ENCODE data around the gene OPTN. TPM values are rescaled to one million over a fixed set of nuclear protein-coding genes. Genes with fewer than 3 reads are reported as not detected.

The OPTN gene
- total RNA-seq, 2 donors from 2014 or later = 23.4 to 32.7 TPM

GRCh38 chr10:13182424-13182823, 82.5 kb downstream of the OPTN start:
- Histone ChIP-seq H3K27me3 (no peaks in the 10 kb centered on the region), H3K9me3 (no peaks in the 10 kb centered on the region), H3K36me3 (replicated peaks in 1 of 2; ENCODE audit: insufficient read depth in 1 of 2, low read depth in 2 of 2) (no peaks in the 10 kb centered on the region), H3K4me3 (no peak overlapping the region), H3K27ac (no peak overlapping the region), H3K4me1 (no peaks in the 10 kb centered on the region)
- 83 to 86% methylated on average over 1 of the region's 1 CpG for WGBS, 2 donors
- TF ChIP-seq POLR2A (IDR thresholded peaks at IDR 0.05) (no peak), CTCF (IDR thresholded peaks at IDR 0.05) (no peak)
- intact Hi-C loops (cut with DNase I) = no loop called here
- no peak for ATAC-seq
- no peak for DNase-seq

- 85 to 88% methylated on average over 5 of the region's 5 CpGs for WGBS, 2 donors
- ATAC-seq = no peak
- no peak overlapping the region for H3K4me3 ChIP-seq
- H3K36me3 ChIP-seq (replicated peaks in 1 of 2; ENCODE audit: insufficient read depth in 1 of 2, low read depth in 2 of 2) = no peaks in the 10 kb centered on the region
- intact Hi-C loops (cut with DNase I) = no loop called here
- no peak for DNase-seq
- no peak overlapping the region for H3K27ac ChIP-seq
- TF ChIP-seq POLR2A (IDR thresholded peaks at IDR 0.05) (no peak), CTCF (IDR thresholded peaks at IDR 0.05) (no peak)
- no peaks in the 10 kb centered on the region for H3K4me1 ChIP-seq
- H3K9me3 ChIP-seq = no peaks in the 10 kb centered on the region
- H3K27me3 ChIP-seq = no peaks in the 10 kb centered on the region
These were observed 83.7 kb downstream of the OPTN start for GRCh38 chr10:13183625-13184024.

- ATAC-seq (no peak), DNase-seq (no peak)
- intact Hi-C loops (cut with DNase I) = no loop called here
- TF ChIP-seq CTCF (IDR thresholded peaks at IDR 0.05) = no peak
- TF ChIP-seq POLR2A (IDR thresholded peaks at IDR 0.05) = no peak
- H3K36me3 ChIP-seq (replicated peaks in 1 of 2; ENCODE audit: insufficient read depth in 1 of 2, low read depth in 2 of 2) = no peaks in the 10 kb centered on the region
- no peak overlapping the region for H3K4me3 ChIP-seq
- H3K4me1 ChIP-seq = no peaks in the 10 kb centered on the region
- no peak overlapping the region for H3K27ac ChIP-seq
- H3K9me3 ChIP-seq = no peaks in the 10 kb centered on the region
- H3K27me3 ChIP-seq = no peaks in the 10 kb centered on the region
- 59 to 97% methylated on average over 2 of the region's 2 CpGs for WGBS, 2 donors
These were observed 84.3 kb downstream of the OPTN start for GRCh38 chr10:13184276-13184675.

- Histone ChIP-seq H3K4me3 (no peak overlapping the region), H3K36me3 (replicated peaks in 1 of 2; ENCODE audit: insufficient read depth in 1 of 2, low read depth in 2 of 2) (no peaks in the 10 kb centered on the region), H3K9me3 (no peaks in the 10 kb centered on the region), H3K27me3 (no peaks in the 10 kb centered on the region), H3K27ac (no peak overlapping the region), H3K4me1 (no peaks in the 10 kb centered on the region)
- intact Hi-C loops (cut with DNase I) = no loop called here
- WGBS, 2 donors = 63 to 65% methylated on average over 3 to 5 of the region's 5 CpGs
- DNase-seq = peak; percentile 11 to 58 (median 30)
- no peak for ATAC-seq
- TF ChIP-seq CTCF (IDR thresholded peaks at IDR 0.05) = no peak
These were observed 85.0 kb downstream of the OPTN start for GRCh38 chr10:13184730-13185514.

- Histone ChIP-seq H3K9me3 (no peaks in the 10 kb centered on the region), H3K27me3 (no peaks in the 10 kb centered on the region), H3K4me1 (no peaks in the 10 kb centered on the region), H3K36me3 (replicated peaks in 1 of 2; ENCODE audit: insufficient read depth in 1 of 2, low read depth in 2 of 2) (no peaks in the 10 kb centered on the region), H3K27ac (no peak overlapping the region), H3K4me3 (no peak overlapping the region)
- 96% methylated on average over 3 of the region's 3 CpGs for WGBS, 2 donors
- intact Hi-C loops (cut with DNase I) = no loop called here
- TF ChIP-seq CTCF (IDR thresholded peaks at IDR 0.05) (no peak), POLR2A (IDR thresholded peaks at IDR 0.05) (no peak)
- DNase-seq (no peak), ATAC-seq (no peak)
These were observed 87.2 kb downstream of the OPTN start for GRCh38 chr10:13187135-13187534.
